Adrenal gland (tissue), 12 donors: ENCODE data around the gene NKAIN2. TPM values are rescaled to one million over a fixed set of nuclear protein-coding genes. Genes with fewer than 3 reads are reported as not detected.

Experiments used
- DNase-seq, 7 donors: peaks; one replicate each; pipeline ENCODE4 v3.0.0-alpha.2; 2019 to 2020
- H3K27ac ChIP-seq, 5 donors: fragments of 200-600 bp; sonication (generic) in 4 of 5; 1 replicate in 3 of 5; 2 replicates in 2 of 5; pipeline versions ENCODE4 v1.5.1 to v1.8.0; 2016 to 2020; ENCODE audit warnings: mild to moderate bottlenecking in 1 of 5
- H3K27me3 ChIP-seq: fragments of 200-600 bp; 2 replicates; pipeline ENCODE4 v1.8.0; 2021
- H3K36me3 ChIP-seq, 2 donors: fragments of 200-600 bp; replicated peaks in 1 of 2; 1 replicate in 1 of 2; 2 replicates in 1 of 2; pipeline versions ENCODE4 v1.5.1 to v1.8.0; 2018 to 2022
- H3K4me1 ChIP-seq, 2 donors: fragments of 200-600 bp; replicated peaks in 1 of 2; 1 replicate in 1 of 2; 2 replicates in 1 of 2; pipeline versions ENCODE4 v1.5.1 to v1.8.0; 2018 to 2021
- H3K4me3 ChIP-seq, 4 donors: fragments of 200-600 bp; sonication (generic) in 3 of 4; one replicate each; pipeline ENCODE4 v1.5.1; 2016 to 2018
- H3K9me3 ChIP-seq, 3 donors: fragments of 200-600 bp; sonication (generic) in 1 of 3; replicated peaks in 1 of 3; 1 replicate in 2 of 3; 2 replicates in 1 of 3; pipeline versions ENCODE4 v1.5.1 to v1.8.0; 2016 to 2021
- POLR2A ChIP-seq, 2 donors: fragments of 450-650 bp; IDR thresholded peaks; one replicate each; pipeline ENCODE4 v1.6.1; 2017; ENCODE audit warnings: antibody characterized with exemption in 2 of 2, mild to moderate bottlenecking in 2 of 2, moderate library complexity in 1 of 2
- WGBS, 4 donors: extraction: QIAGEN DNeasy Blood & Tissue Kit in 2 of 4; methylation state at CpG; one replicate each; pipeline versions ENCODE4 v1.1.5 to v1.1.7; 2013 to 2017; 5-methylcytosine and 5-hydroxymethylcytosine counted together
- intact Hi-C, 2 donors: fragments of 100-400 bp; cut with DNase I; formaldehyde crosslinking; loops; one replicate each; pipeline versions ENCODE4 v1.14.1 to v1.15.0; 2022 to 2023
- polyA plus RNA-seq, 3 donors: library from polyadenylated mRNA; stranded (reverse); fragments of 200-250 nt in 2 of 3; fragments of 350-450 nt in 1 of 3; fragmentation: Illumina TruSeq in 1 of 3; extraction: RNeasy Lipid Tissue Mini Kit (QIAGEN cat#74804) in 1 of 3; gene quantifications; one replicate each; pipeline ENCODE4 v1.2.3, GENCODE V29; 2013 to 2014
- total RNA-seq, 9 donors: library from RNA; depleted of rRNA in 4 of 9; stranded (reverse); fragments of >200 nt in 4 of 9; fragments of 120-200 nt in 1 of 9; fragmentation: NEBNext Ultra II Directional in 1 of 9; extraction: Animal tissue kit (Norgen Biotek cat#: 25700) in 1 of 9; gene quantifications; one replicate each; pipeline versions ENCODE4 v1.1.0 to v1.2.4, GENCODE V29; 2013 to 2023
- TF ChIP-seq, protein P1 (sequence below), 6 experiments: fragments of 450-650 bp in 4 of 6; fragments of 200-600 bp in 2 of 6; sonication (generic) in 1 of 6; IDR thresholded peaks; 1 replicate in 5 of 6; 2 replicates in 1 of 6; pipeline versions ENCODE4 v1.5.1 to v1.8.0; 2016 to 2021; ENCODE audit warnings: antibody characterized with exemption in 6 of 6, mild to moderate bottlenecking in 2 of 6, moderate library complexity in 1 of 6
- donor health status: healthy with polysubstance abuse.
- donor health status: Bipolar disorder and iron deficiency.
- donor health status: DM: yes; HTN: yes; CAD: no.
- donor health status: DM: no; HTN: no; CAD: no.
- donor health status: DM: no; HTN: no; CAD: no.
- donor health status: DM: yes; HTN: yes; CAD: no.

The NKAIN2 gene
- total and polyA plus RNA-seq, 12 donors, result under 0.01 to 0.61 (median 0.23) TPM; not detected in 3

DNA sequence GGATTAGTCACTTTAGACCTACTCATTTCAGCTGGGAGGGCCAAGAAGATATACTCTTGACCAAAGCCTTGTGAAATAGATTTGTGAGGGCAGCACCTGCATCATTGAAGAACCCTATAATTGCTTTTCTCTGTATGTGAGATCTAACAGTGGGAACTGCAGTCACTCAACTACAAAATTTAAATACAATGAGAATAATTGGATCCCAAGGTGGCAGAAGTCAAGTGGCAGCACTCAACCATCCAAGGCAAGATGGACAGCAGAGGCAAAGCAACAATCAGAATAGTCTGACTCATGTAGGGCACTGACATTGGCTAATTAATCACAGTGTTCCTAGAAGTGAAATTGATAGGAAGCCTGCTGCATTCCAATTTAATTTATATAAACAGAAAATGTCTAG lies 8.9 kb upstream of the NKAIN2 start:
- intact Hi-C loops, result loop anchor here in 1 of 2 donors (10.0 kb wide), 1 partner anchor 1060 kb away; no protein-coding TSS in a partner anchor
- no peak overlapping the region for H3K4me3 ChIP-seq
- no peak for DNase-seq

DNA sequence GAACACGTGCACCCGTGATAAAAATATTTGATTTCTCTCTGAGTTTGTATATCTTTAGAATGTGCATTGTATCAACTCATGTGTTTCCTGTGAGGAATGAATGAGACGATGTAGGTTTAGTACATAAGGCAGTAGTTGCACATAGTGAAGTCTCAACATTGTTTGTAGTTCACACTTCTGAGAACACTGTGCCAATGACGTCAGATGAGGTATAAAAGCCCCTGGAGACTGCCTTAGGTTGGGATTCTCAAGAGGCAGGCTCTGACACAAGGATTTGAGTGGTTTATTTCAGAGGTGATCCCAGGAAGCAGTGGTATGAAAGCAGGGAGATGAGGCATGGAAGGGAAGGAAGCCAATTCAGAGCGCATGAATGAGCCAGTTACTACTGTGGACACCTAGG lies 2.6 kb upstream of the NKAIN2 start:
- Histone ChIP-seq H3K4me3 (no peak overlapping the region), H3K4me1 (peaks cover 8 to 11% of the 10 kb centered on the region in 2 donors), H3K9me3 (no peaks in the 10 kb centered on the region), H3K27ac (no peak overlapping the region), H3K27me3 (peaks cover 21% of the 10 kb centered on the region), H3K36me3 (no peaks in the 10 kb centered on the region)
- TF ChIP-seq, protein P1, sequence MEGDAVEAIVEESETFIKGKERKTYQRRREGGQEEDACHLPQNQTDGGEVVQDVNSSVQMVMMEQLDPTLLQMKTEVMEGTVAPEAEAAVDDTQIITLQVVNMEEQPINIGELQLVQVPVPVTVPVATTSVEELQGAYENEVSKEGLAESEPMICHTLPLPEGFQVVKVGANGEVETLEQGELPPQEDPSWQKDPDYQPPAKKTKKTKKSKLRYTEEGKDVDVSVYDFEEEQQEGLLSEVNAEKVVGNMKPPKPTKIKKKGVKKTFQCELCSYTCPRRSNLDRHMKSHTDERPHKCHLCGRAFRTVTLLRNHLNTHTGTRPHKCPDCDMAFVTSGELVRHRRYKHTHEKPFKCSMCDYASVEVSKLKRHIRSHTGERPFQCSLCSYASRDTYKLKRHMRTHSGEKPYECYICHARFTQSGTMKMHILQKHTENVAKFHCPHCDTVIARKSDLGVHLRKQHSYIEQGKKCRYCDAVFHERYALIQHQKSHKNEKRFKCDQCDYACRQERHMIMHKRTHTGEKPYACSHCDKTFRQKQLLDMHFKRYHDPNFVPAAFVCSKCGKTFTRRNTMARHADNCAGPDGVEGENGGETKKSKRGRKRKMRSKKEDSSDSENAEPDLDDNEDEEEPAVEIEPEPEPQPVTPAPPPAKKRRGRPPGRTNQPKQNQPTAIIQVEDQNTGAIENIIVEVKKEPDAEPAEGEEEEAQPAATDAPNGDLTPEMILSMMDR (IDR thresholded peaks at IDR 0.05), result no peak
- no peak for TF ChIP-seq POLR2A (IDR thresholded peaks at IDR 0.05)
- DNase-seq, result no peak
- 64 to 74% (median 68%) methylated on average over 5 of the region's 5 CpGs for WGBS, 4 donors
- intact Hi-C loops, result no loop called here

More for the DNA sequence above, 8.9 kb upstream of the NKAIN2 start:
- TF ChIP-seq, protein P1 (IDR thresholded peaks at IDR 0.05), result no peak
- no peak for TF ChIP-seq POLR2A (IDR thresholded peaks at IDR 0.05)
- Histone ChIP-seq H3K9me3 (no peaks in the 10 kb centered on the region), H3K36me3 (no peaks in the 10 kb centered on the region), H3K27ac (no peak overlapping the region), H3K4me1 (no peaks in the 10 kb centered on the region), H3K27me3 (peaks cover 3% of the 10 kb centered on the region)

DNA sequence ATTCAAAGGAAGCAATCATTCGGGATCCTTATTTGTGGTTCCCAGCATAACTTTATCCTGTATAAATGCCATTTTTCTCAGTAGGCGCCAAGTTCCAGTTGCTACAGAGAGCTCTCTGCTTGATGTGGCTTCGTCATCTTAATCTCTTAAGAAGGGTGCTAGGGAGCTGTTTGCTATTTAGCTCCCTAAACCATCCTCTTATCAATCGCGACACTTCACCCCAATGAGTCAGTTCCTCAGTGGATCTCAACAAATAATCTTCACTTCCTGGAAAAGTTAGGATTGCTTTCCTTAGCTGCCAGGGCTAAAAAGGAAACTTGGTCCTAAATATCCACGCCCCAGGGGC lies 1.3 kb upstream of the NKAIN2 start:
- Histone ChIP-seq H3K27me3 (peaks cover 34% of the 10 kb centered on the region), H3K4me1 (peaks cover 8 to 11% of the 10 kb centered on the region in 2 donors), H3K9me3 (no peaks in the 10 kb centered on the region), H3K4me3 (peak overlapping the region in 1 of 4 donors; percentile 60), H3K36me3 (no peaks in the 10 kb centered on the region), H3K27ac (no peak overlapping the region)
- WGBS, 4 donors, result 22 to 29% (median 27%) methylated on average over 5 to 6 of the region's 6 CpGs
- intact Hi-C loops, result no loop called here
- TF ChIP-seq, protein P1 (IDR thresholded peaks at IDR 0.05), result no peak
- DNase-seq, result no peak

DNA sequence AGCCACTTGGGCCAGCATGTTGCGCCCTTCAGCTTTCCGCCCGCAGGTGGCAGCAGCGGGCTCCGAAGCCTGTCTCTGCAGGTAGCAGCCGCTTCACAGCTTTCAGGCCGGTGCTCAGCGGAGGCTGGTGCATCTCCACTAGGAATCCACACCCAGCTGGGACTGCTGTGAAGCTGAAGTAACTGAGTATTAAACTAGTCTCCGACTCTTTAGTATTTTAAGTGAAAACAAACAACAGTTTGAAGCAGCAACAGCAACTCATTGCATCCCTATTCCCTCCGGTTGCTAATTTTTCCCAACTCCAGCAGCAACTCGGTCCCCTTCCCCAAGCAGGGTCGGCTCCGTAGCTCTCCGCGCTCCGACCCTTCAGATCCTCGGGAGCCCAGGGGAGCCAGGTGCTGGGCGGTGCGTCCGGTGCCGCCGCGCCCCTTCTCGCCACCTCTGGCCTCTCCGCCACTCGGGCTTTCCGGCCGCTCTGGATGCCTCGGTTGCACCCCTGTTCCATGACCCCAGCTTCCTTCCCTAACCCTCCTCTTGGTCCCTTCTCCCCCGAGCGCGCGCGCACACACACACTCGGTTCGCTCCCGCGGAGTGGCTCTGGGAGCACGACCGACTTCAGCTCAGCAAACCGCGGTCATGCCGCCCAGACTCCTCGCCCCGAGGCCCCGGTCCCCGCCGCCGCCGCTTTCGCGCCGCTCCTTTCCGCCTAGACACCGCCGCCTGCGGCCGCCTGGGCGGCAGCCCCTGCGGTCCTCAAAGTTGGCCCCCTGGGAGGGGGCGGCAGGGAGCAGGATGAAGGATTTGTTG lies 765 bp upstream of the NKAIN2 start:
- peaks cover 8 to 11% of the 10 kb centered on the region in 2 donors for H3K4me1 ChIP-seq
- intact Hi-C loops, result no loop called here
- DNase-seq, result peak; percentile 68 to 90 (median 79)
- H3K4me3 ChIP-seq, result peak overlapping the region in 1 of 4 donors; percentile 60
- H3K36me3 ChIP-seq, result no peaks in the 10 kb centered on the region
- H3K9me3 ChIP-seq, result no peaks in the 10 kb centered on the region
- TF ChIP-seq, protein P1 (IDR thresholded peaks at IDR 0.05), result peak; percentile 57 to 91 (median 73)
- no peak for TF ChIP-seq POLR2A (IDR thresholded peaks at IDR 0.05)
- 1 to 3% (median 1%) methylated on average over 32 to 61 of the region's 61 CpGs for WGBS, 4 donors
- H3K27ac ChIP-seq, result no peak overlapping the region
- peaks cover 31% of the 10 kb centered on the region for H3K27me3 ChIP-seq
